A172 (cell line): ENCODE results near the gene PCNX1. TPM values are rescaled to one million over a fixed set of nuclear protein-coding genes. Genes with fewer than 3 reads are reported as not detected.
"Not testable (repeated sequence)": the region's sequence is repeated elsewhere in the genome, so short reads cannot be mapped to it uniquely, and the experiment has no call there.

Experiments used
- DNase-seq: peaks from one replicate; pipeline ENCODE4 v3.0.0-alpha.2; 2015; ENCODE audit warnings: low spot score
- total RNA-seq: library from RNA; depleted of rRNA; stranded (reverse); fragments of >200 nt; shearing (Covaris generic); gene quantifications from 2 replicates; pipeline ENCODE4 v1.2.3, GENCODE V29; 2014; rRNA removed

PCNX1 gene
- total RNA-seq = 11.8 and 12.9 TPM in 2 replicates

GRCh38 chr14:70907176-70907995 lies at the start of gene PCNX1:
Gene PCNX1 (plus strand): TSS chr14:70907459. CDS start chr14:70907851, 392 bp downstream.
- DNase-seq = peak; percentile 53

- DNase-seq = peak; percentile 4
Observed at GRCh38 chr14:70857496-70857890, 49.8 kb upstream of the PCNX1 start.

- no peak for DNase-seq
Observed at GRCh38 chr14:70858641-70859040, 48.6 kb upstream of the PCNX1 start.

GRCh38 chr14:70866992-70867391 lies 40.3 kb upstream of the PCNX1 start:
- not testable (repeated sequence) for DNase-seq

- DNase-seq = no peak
Observed at GRCh38 chr14:70871001-70871400, 36.3 kb upstream of the PCNX1 start.

GRCh38 chr14:70871863-70872677 lies 35.2 kb upstream of the PCNX1 start:
- DNase-seq = no peak

- DNase-seq = no peak
Observed at GRCh38 chr14:70872678-70873020, 34.6 kb upstream of the PCNX1 start.

GRCh38 chr14:70873627-70874026 lies 33.6 kb upstream of the PCNX1 start:
- DNase-seq = no peak

- not testable (repeated sequence) for DNase-seq
Observed at GRCh38 chr14:70875811-70876460, 31.3 kb upstream of the PCNX1 start.

- DNase-seq = no peak
Observed at GRCh38 chr14:70879448-70879847, 27.8 kb upstream of the PCNX1 start.

- not testable (repeated sequence) for DNase-seq
Observed at GRCh38 chr14:70880888-70881287, 26.4 kb upstream of the PCNX1 start.

- DNase-seq = no peak
Observed at GRCh38 chr14:70881549-70882177, 25.6 kb upstream of the PCNX1 start.

- DNase-seq = peak; percentile 62
Observed at GRCh38 chr14:70882776-70883492, 24.3 kb upstream of the PCNX1 start.

GRCh38 chr14:70884595-70885342 lies 22.5 kb upstream of the PCNX1 start:
- DNase-seq = no peak

- no peak for DNase-seq
Observed at GRCh38 chr14:70885343-70886022, 21.8 kb upstream of the PCNX1 start.

GRCh38 chr14:70886421-70887206 lies 20.6 kb upstream of the PCNX1 start:
- no peak for DNase-seq

- no peak for DNase-seq
Observed at GRCh38 chr14:70887207-70887681, 20.0 kb upstream of the PCNX1 start.

- no peak for DNase-seq
Observed at GRCh38 chr14:70887737-70888499, 19.3 kb upstream of the PCNX1 start.
